ENCODE measurements around the gene ZNF571. TPM values are rescaled to one million over a fixed set of nuclear protein-coding genes. Genes with fewer than 3 reads are reported as not detected.

Gene ZNF571
- total RNA-seq = 1.8 and 2.9 TPM in 2 replicates

DNA sequence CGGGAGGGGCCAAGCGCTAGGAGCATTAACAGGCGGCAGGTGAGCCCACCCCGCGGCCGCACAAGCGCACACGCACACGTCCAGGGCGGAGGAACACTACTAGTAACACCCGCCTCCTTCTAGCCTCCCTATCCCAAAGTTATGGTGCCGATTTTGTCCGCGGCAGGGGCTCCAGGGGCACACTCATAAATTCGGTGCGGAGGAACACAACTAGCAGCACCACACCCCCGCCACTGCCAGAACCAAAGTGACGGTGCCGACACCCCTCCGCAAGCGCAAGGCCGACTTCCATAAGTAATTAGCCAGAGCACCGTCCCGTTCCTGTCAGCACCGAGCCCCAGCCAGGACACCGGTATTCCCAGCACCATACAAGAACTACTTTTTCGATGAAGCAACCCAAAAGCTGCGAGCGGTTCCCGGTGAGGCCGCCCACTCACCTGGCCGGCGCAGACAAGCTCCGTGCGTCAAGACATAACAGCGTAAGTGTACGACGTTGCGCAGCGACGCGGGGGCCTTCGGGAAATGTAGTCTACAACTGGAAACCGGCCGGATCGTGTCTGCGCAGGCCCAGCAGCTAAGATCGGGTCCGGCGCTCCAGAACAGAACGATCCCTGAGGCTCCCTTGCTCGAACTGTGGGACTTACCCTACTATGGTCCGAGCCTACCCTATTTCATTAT is at the start of gene ZNF571, which contains the start of gene ZNF540:
Gene ZNF571, minus strand, starts transcription at position 489 of the 678 bp plus-strand sequence. CDS start 8,116 bp downstream, outside the sequence.
Gene ZNF540, plus strand, starts transcription at position 573 of the 678 bp plus-strand sequence. CDS start 3,572 bp downstream, outside the sequence.

Other genes with a start within 250 kb of the ZNF571 start
- 3.9 and 7.6 TPM in 2 replicates for gene ZNF527, start 223.7 kb downstream of the ZNF571 start, total RNA-seq
- 4.4 and 8.5 TPM in 2 replicates for gene ZNF569, start 127.3 kb downstream of the ZNF571 start, total RNA-seq
- 8.0 and 9.1 TPM in 2 replicates for gene ZNF570, start 125.4 kb downstream of the ZNF571 start, total RNA-seq
- 0.22 and 0.86 TPM in 2 replicates for gene ZNF793, start 87.9 kb downstream of the ZNF571 start, total RNA-seq
- 0.33 and 0.34 TPM in 2 replicates for gene ZNF540, start 84 bp upstream of the ZNF571 start, total RNA-seq
- 11.4 and 16.6 TPM in 2 replicates for gene ZFP30, start 60.7 kb upstream of the ZNF571 start, total RNA-seq
- gene ZNF607, start 125.0 kb upstream of the ZNF571 start, total RNA-seq = 1.7 and 3.1 TPM in 2 replicates
- gene ZNF573, start 184.8 kb upstream of the ZNF571 start, total RNA-seq = 3.4 and 5.5 TPM in 2 replicates